HCT116 (cell line): ENCODE results near the gene CHST12. TPM values are rescaled to one million over a fixed set of nuclear protein-coding genes. Genes with fewer than 3 reads are reported as not detected.

Source experiments
- ATAC-seq: fragments of 200-7000 bp; cut with Tn5 transposase; 2 replicates; pipeline ENCODE4 v1.9.1; 2020; ENCODE audit warnings: mild to moderate bottlenecking, moderate library complexity
- BruUV-seq: library from RNA; stranded (reverse); fragments of 400-500 nt; replicated peaks from 2 replicates; lab custom pipeline; 2021; lab: Mats Ljungman, UMichigan
- CTCF ChIA-PET: fragments of 300-600 bp; sonication (Branson Sonifier 250); formaldehyde crosslinking; loops from one replicate; lab custom pipeline; 2021; ENCODE audit warnings: antibody characterized with exemption; lab: Charles Lee
- POLR2A ChIA-PET: fragments of 300-600, 350-600 bp; sonication (Branson Sonifier 250); formaldehyde crosslinking; loops from one replicate; lab custom pipeline; 2021; ENCODE audit warnings: antibody characterized with exemption; lab: Charles Lee
- RAD21 ChIA-PET, 2 experiments: fragments of 300-600 bp; sonication (Branson Sonifier 250); formaldehyde crosslinking; loops; one replicate each; lab custom pipeline; 2023; ENCODE audit warnings: low total read pairs in 2 of 2; ENCODE audit not compliant: uncharacterized antibody in 2 of 2, unreplicated experiment in 2 of 2, low non-redundant PET in 1 of 2; lab: Charles Lee
- DNase-seq: peaks from one replicate; pipeline ENCODE4 v3.0.0-alpha.2; 2010; ENCODE audit warnings: low read depth, low spot score
- H2AFZ ChIP-seq: fragments of 200-600 bp; shearing (Covaris generic), sonication (generic); 2 replicates; pipeline ENCODE4 v1.6.1; 2017; ENCODE audit warnings: low read depth, mixed run types, mixed read lengths, antibody characterized with exemption, low read length; ENCODE audit not compliant: poor library complexity, severe bottlenecking
- H3K27ac ChIP-seq: 2 replicates; pipeline ENCODE4 v1.5.1; 2012; ENCODE audit warnings: low read depth, low read length
- H3K27me3 ChIP-seq: fragments of 200-600 bp; sonication (generic); 2 replicates; pipeline ENCODE4 v1.6.1; 2016; ENCODE audit warnings: mixed run types, low read length, mixed read lengths; ENCODE audit not compliant: insufficient read depth
- H3K36me3 ChIP-seq, 2 experiments: fragments of 200-500 bp in 1 of 2; fragments of 200-600 bp in 1 of 2; sonication (Bioruptor generic) in 1 of 2; sonication (generic) in 1 of 2; 2 replicates each; pipeline versions ENCODE4 v1.5.1 to v1.6.1; 2014 to 2016; ENCODE audit warnings: low read length in 2 of 2, inconsistent platforms in 1 of 2, mixed read lengths in 1 of 2, mixed run types in 1 of 2; ENCODE audit not compliant: insufficient read depth in 2 of 2, control insufficient read depth in 1 of 2
- H3K4me1 ChIP-seq, 2 experiments: fragments of 200-600 bp in 1 of 2; sonication (generic) in 1 of 2; 2 replicates each; pipeline versions ENCODE4 v1.5.1 to v1.6.1; 2012 to 2017; ENCODE audit warnings: low read length in 2 of 2, inconsistent platforms in 1 of 2, mild to moderate bottlenecking in 1 of 2, mixed read lengths in 1 of 2, mixed run types in 1 of 2, moderate library complexity in 1 of 2; ENCODE audit not compliant: insufficient read depth in 2 of 2, control insufficient read depth in 1 of 2
- H3K4me2 ChIP-seq: fragments of 200-600 bp; sonication (generic); 2 replicates; pipeline ENCODE4 v1.6.1; 2017; ENCODE audit warnings: mixed run types, low read length, mixed read lengths
- H3K4me3 ChIP-seq, 2 experiments: fragments of 200-600 bp in 1 of 2; sonication (generic) in 1 of 2; replicated peaks in 1 of 2; 2 replicates each; pipeline ENCODE4 v1.5.1; 2011 to 2016; ENCODE audit warnings: low read length in 2 of 2, control low read depth in 1 of 2, low read depth in 1 of 2, mild to moderate bottlenecking in 1 of 2, mixed read lengths in 1 of 2, mixed run types in 1 of 2
- H3K79me2 ChIP-seq: fragments of 200-600 bp; sonication (generic); 2 replicates; pipeline ENCODE4 v1.6.1; 2017; ENCODE audit warnings: mild to moderate bottlenecking, mixed run types, low read length, moderate library complexity, mixed read lengths; ENCODE audit not compliant: insufficient read depth
- H3K9ac ChIP-seq: fragments of 200-600 bp; sonication (generic); 2 replicates; pipeline ENCODE4 v1.6.1; 2016; ENCODE audit warnings: low read length, mixed read lengths
- H3K9me2 ChIP-seq: fragments of 200-600 bp; sonication (generic), shearing (Covaris generic); 2 replicates; pipeline ENCODE4 v1.6.1; 2017; ENCODE audit warnings: mixed run types, mild to moderate bottlenecking, moderate library complexity; ENCODE audit not compliant: insufficient read depth
- H3K9me3 ChIP-seq, 2 experiments: fragments of 200-500 bp in 1 of 2; fragments of 200-600 bp in 1 of 2; sonication (Bioruptor generic) in 1 of 2; sonication (generic) in 1 of 2; 2 replicates each; pipeline ENCODE4 v1.6.1; 2014 to 2017; ENCODE audit warnings: low read length in 2 of 2, mixed read lengths in 2 of 2, inconsistent platforms in 1 of 2, low read depth in 1 of 2, mild to moderate bottlenecking in 1 of 2, mixed run types in 1 of 2, moderate library complexity in 1 of 2; ENCODE audit not compliant: control insufficient read depth in 1 of 2, insufficient read depth in 1 of 2
- H4K20me1 ChIP-seq: fragments of 200-600 bp; sonication (generic), shearing (Covaris generic); 2 replicates; pipeline ENCODE4 v1.6.1; 2017; ENCODE audit warnings: mixed run types, mild to moderate bottlenecking, moderate library complexity; ENCODE audit not compliant: insufficient read depth
- ATF3 ChIP-seq: IDR thresholded peaks from 2 replicates; pipeline ENCODE4 v1.6.1; 2012
- CBX3 ChIP-seq: IDR thresholded peaks from 2 replicates; pipeline ENCODE4 v1.6.1; 2012; ENCODE audit warnings: low read depth
- CEBPB ChIP-seq: IDR thresholded peaks from 2 replicates; pipeline ENCODE4 v1.6.1; 2012; ENCODE audit warnings: low read depth
- EGR1 ChIP-seq: IDR thresholded peaks from 2 replicates; pipeline ENCODE4 v1.6.1; 2012; ENCODE audit warnings: low read depth
- ELF1 ChIP-seq: IDR thresholded peaks from 2 replicates; pipeline ENCODE4 v1.6.1; 2012; ENCODE audit warnings: low read depth, borderline replicate concordance
- POLR2A ChIP-seq: IDR thresholded peaks from 2 replicates; pipeline ENCODE4 v1.7.0; 2011; ENCODE audit warnings: borderline replicate concordance; ENCODE audit not compliant: insufficient read depth, insufficient read length; ENCODE audit errors: extremely low read depth
- POLR2AphosphoS5 ChIP-seq: IDR thresholded peaks from 2 replicates; pipeline ENCODE4 v1.6.1; 2011; ENCODE audit warnings: mild to moderate bottlenecking, low read depth, low read length, moderate library complexity
- RAD21 ChIP-seq: IDR thresholded peaks from 2 replicates; pipeline ENCODE4 v1.6.1; 2012; ENCODE audit warnings: low read depth, mild to moderate bottlenecking
- SIN3A ChIP-seq: IDR thresholded peaks from 2 replicates; pipeline ENCODE4 v1.6.1; 2012; ENCODE audit warnings: low read depth
- SP1 ChIP-seq: IDR thresholded peaks from 2 replicates; pipeline ENCODE4 v1.6.1; 2012; ENCODE audit warnings: low read depth
- SRF ChIP-seq: IDR thresholded peaks from 2 replicates; pipeline ENCODE4 v1.6.1; 2012; ENCODE audit warnings: low read depth
- YY1 ChIP-seq: IDR thresholded peaks from 2 replicates; pipeline ENCODE4 v1.6.1; 2011; ENCODE audit warnings: low read length, low read depth, moderate library complexity, mild to moderate bottlenecking; ENCODE audit not compliant: insufficient replicate concordance; ENCODE audit errors: extremely low read depth
- ZFX ChIP-seq: fragments of 450-650 bp; IDR thresholded peaks from 2 replicates; pipeline ENCODE4 v1.6.1; 2017
- ZNF274 ChIP-seq: fragments of 200-500 bp; sonication (Bioruptor generic); IDR thresholded peaks from 2 replicates; pipeline ENCODE4 v1.6.1; 2014; ENCODE audit warnings: mild to moderate bottlenecking, low read depth, low read length, inconsistent platforms
- intact Hi-C: fragments of 100-400 bp; cut with micrococcal nuclease; formaldehyde crosslinking; loops from 2 replicates; pipeline ENCODE4 v1.10.0; 2022
- total RNA-seq: library from RNA; stranded (reverse); gene quantifications from one replicate; pipeline ENCODE4 v1.2.1, GENCODE V29; 2021; ENCODE audit not compliant: unreplicated experiment
- TF ChIP-seq, protein P1 (sequence below): IDR thresholded peaks from 2 replicates; pipeline ENCODE4 v1.6.1; 2011; ENCODE audit warnings: mild to moderate bottlenecking, low read length, moderate library complexity; ENCODE audit not compliant: insufficient replicate concordance; ENCODE audit errors: extremely low read depth
- TF ChIP-seq, protein P2 (sequence below): IDR thresholded peaks from 2 replicates; pipeline ENCODE4 v1.6.1; 2012; ENCODE audit warnings: low read depth

Gene CHST12
- total RNA-seq, 1 experiment from 2014 or later: 14.2 TPM

- TF ChIP-seq ZNF274 (no peak), POLR2AphosphoS5 (no peak), ELF1 (no peak), ATF3 (no peak), CEBPB (no peak), SP1 (no peak), SRF (no peak), YY1 (no peak)
- TF ChIP-seq, all 23 proteins: peak for 0
Observed at GRCh38 chr7:2495418-2496299, 92.2 kb downstream of the CHST12 start (continued).

GRCh38 chr7:2496375-2496774 lies 93.0 kb downstream of the CHST12 start:
- Histone ChIP-seq H3K27me3 (no peaks in the 10 kb centered on the region), H3K9me2 (no peaks in the 10 kb centered on the region), H3K9ac (no peak overlapping the region), H3K27ac (no peak overlapping the region), H3K79me2 (no peaks in the 10 kb centered on the region), H2AFZ (no peak overlapping the region), H3K4me1 (no peaks in the 10 kb centered on the region; a peak in 1 of 4 replicates), H3K4me3 (no peak overlapping the region), H3K9me3 (no peaks in the 10 kb centered on the region), H4K20me1 (no peaks in the 10 kb centered on the region), H3K36me3 (no peaks in the 10 kb centered on the region), H3K4me2 (no peak overlapping the region)
- ATAC-seq (no peak), DNase-seq (no peak)
- RAD21 ChIA-PET: no interaction called here
- CTCF ChIA-PET: no interaction called here
- no TSS peak for BruUV-seq
- POLR2A ChIA-PET: no interaction called here
- intact Hi-C loops: no loop called here
- TF ChIP-seq ATF3 (no peak), POLR2AphosphoS5 (no peak), EGR1 (no peak), RAD21 (no peak), SIN3A (no peak), SRF (no peak), CEBPB (no peak), ZFX (no peak), ZNF274 (no peak), POLR2A (no peak), YY1 (no peak), ELF1 (no peak), CBX3 (no peak)
- TF ChIP-seq, protein P1, sequence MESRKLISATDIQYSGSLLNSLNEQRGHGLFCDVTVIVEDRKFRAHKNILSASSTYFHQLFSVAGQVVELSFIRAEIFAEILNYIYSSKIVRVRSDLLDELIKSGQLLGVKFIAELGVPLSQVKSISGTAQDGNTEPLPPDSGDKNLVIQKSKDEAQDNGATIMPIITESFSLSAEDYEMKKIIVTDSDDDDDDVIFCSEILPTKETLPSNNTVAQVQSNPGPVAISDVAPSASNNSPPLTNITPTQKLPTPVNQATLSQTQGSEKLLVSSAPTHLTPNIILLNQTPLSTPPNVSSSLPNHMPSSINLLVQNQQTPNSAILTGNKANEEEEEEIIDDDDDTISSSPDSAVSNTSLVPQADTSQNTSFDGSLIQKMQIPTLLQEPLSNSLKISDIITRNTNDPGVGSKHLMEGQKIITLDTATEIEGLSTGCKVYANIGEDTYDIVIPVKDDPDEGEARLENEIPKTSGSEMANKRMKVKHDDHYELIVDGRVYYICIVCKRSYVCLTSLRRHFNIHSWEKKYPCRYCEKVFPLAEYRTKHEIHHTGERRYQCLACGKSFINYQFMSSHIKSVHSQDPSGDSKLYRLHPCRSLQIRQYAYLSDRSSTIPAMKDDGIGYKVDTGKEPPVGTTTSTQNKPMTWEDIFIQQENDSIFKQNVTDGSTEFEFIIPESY: no peak
- TF ChIP-seq, protein P2, sequence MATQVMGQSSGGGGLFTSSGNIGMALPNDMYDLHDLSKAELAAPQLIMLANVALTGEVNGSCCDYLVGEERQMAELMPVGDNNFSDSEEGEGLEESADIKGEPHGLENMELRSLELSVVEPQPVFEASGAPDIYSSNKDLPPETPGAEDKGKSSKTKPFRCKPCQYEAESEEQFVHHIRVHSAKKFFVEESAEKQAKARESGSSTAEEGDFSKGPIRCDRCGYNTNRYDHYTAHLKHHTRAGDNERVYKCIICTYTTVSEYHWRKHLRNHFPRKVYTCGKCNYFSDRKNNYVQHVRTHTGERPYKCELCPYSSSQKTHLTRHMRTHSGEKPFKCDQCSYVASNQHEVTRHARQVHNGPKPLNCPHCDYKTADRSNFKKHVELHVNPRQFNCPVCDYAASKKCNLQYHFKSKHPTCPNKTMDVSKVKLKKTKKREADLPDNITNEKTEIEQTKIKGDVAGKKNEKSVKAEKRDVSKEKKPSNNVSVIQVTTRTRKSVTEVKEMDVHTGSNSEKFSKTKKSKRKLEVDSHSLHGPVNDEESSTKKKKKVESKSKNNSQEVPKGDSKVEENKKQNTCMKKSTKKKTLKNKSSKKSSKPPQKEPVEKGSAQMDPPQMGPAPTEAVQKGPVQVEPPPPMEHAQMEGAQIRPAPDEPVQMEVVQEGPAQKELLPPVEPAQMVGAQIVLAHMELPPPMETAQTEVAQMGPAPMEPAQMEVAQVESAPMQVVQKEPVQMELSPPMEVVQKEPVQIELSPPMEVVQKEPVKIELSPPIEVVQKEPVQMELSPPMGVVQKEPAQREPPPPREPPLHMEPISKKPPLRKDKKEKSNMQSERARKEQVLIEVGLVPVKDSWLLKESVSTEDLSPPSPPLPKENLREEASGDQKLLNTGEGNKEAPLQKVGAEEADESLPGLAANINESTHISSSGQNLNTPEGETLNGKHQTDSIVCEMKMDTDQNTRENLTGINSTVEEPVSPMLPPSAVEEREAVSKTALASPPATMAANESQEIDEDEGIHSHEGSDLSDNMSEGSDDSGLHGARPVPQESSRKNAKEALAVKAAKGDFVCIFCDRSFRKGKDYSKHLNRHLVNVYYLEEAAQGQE: no peak
